Eye (tissue), 1 donor: ENCODE results near the gene HDLBP.
"Not testable (repeated sequence)": the region's sequence is repeated elsewhere in the genome, so short reads cannot be mapped to it uniquely, and the experiment has no call there.

Source experiments
- DNase-seq: peaks from one replicate; pipeline ENCODE4 v3.0.0-alpha.2; 2015

Gene HDLBP

DNA sequence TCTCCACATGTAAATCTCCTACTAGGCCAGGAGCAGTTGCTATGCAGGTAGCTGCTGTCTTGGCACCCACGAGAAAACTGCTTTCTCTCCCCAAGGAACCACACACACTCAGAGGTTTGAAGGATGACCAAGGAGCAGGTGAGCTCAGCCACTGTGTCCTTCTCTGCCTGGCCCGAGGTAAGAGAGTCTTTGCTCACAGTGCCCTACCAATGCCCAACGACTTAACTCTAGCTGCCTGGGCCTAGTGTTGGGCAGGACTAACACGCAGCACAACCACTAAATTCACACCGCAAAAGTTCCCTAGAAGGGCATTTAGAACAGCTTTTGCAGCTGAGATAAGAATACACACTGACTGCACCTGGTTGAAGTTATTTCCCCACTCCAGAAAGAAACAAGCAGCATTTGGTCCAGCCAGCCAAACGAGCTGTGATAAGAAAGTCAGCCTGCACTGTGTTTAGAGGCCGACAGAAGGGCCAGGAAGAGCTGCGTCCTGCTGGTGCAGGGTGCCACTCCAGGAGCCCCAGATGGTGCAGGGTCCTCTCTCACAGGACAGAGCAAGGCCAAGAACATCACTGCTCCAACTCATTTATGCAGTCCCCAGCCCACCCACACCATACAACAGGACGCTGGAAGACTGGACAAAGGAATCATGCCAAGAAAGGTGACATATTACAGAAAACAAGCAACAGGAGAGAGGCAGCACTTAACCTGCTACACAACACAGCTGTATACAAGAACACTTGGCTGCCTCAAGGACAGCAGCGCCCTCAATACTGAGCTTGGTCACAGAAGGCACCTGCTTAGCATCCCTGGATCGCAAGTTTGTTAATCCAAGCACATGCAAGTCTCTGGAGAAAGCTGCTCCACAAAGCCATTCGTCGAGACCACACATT is 12.5 kb downstream of the HDLBP start:
- DNase-seq: no peak

GRCh38 chr2:241302083-241302482 is 13.4 kb downstream of the HDLBP start:
- no peak for DNase-seq

- no peak for DNase-seq
Observed at GRCh38 chr2:241300000-241300399, 15.5 kb downstream of the HDLBP start.

GRCh38 chr2:241298673-241299072 is 16.8 kb downstream of the HDLBP start:
- no peak for DNase-seq

GRCh38 chr2:241296767-241297166 is 18.7 kb downstream of the HDLBP start:
- DNase-seq: no peak

- DNase-seq: no peak
Observed at GRCh38 chr2:241295326-241296095, 20.0 kb downstream of the HDLBP start.

DNA sequence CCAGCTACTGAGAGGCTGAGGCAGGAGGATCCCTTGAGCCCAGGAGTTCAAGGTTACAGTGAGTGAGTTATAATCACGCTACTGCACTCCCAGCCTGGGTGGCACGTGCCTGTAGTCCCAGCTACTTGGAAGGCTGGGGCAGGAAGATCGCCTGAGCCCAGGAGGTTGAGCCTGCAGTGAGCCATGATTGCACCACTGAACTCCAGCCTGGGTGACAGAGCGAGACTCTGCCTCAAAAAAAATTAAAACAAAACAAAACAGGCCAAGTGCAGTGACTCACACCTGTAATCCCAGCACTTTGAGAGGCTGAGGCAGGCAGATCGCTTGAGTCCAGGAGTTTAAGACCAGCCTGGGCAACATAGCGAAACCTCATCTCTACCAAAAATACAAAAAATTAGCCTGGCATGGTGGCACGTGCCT is 22.1 kb downstream of the HDLBP start:
- DNase-seq: not testable (repeated sequence)

DNA sequence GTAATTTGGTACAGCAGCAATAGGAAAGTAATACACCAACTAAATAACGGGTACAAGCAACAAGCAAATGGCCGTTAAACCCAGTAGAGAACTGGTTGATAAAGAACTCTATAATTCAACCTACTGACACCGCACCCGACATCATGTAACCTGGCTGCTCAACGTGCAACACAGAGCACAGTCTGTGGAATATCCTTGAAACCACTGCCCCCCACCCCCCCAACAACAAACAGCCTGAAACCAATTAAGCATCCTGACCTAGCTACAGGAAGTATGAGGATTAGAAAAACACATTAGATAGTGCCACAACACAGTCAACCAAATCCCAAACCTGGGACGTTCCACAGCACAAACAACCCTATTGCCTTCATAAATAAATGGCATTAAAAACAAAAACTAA is 23.5 kb downstream of the HDLBP start:
- no peak for DNase-seq

DNA sequence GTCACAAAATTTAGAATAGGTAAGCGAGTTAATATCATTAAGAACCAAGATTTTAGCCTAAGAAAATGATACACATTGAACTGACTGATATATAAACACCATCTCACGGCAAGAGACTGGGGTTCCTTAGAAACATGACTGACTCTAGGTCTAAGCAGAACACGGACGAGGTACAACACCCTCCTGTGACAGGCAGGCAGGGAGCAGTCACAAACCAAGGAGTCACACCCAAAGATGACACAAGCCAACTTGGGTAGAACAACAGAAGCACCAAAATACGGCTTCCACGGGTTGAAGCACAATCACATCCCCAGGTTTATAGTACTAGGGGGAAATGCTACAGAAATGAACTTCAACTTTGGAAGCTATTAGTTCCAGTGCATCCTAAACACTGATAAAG is 24.3 kb downstream of the HDLBP start:
- DNase-seq: no peak

DNA sequence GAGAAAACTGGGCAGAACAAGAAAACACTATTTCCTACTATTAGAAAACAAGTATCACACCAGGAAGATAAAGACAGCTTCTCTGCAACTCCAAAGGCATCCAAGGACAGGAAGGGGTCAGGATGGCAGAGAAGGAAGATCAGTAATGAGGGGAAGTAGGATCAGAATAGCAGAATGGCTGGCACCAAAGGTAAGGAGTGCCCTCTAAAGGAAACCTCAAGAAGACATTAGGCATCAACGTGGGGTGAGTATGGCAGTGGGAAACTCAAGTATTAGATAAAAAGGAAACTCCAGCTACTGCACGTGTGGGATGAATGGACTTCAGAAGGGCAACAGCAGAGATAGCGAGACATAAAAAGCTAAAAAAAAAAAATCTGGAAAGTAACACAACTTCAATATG is 25.9 kb downstream of the HDLBP start:
- no peak for DNase-seq

- no peak for DNase-seq
Observed at GRCh38 chr2:241289053-241289452, 26.4 kb downstream of the HDLBP start.

- no peak for DNase-seq
Observed at GRCh38 chr2:241288324-241288888, 27.1 kb downstream of the HDLBP start.

GRCh38 chr2:241286348-241287090 is 29.0 kb downstream of the HDLBP start:
- no peak for DNase-seq

DNA sequence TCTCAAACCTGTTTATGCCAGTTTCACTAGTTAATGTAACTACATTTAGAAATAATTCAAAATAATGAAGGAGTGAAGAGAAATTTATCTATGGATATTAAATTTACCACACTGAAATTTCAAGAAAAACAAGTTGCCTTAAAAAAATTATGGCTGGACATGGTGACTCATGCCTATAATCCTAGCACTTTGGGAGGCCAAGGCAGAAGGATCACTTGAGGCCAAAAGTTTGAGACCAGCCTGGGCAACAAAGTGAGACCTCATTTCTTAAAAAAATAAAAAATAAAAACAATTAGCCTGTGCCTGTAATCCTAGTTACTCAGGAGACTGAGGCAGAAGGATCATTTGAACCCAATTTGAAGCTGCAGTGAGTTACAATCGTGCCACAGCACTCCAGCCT is 29.9 kb downstream of the HDLBP start:
- no peak for DNase-seq

DNA sequence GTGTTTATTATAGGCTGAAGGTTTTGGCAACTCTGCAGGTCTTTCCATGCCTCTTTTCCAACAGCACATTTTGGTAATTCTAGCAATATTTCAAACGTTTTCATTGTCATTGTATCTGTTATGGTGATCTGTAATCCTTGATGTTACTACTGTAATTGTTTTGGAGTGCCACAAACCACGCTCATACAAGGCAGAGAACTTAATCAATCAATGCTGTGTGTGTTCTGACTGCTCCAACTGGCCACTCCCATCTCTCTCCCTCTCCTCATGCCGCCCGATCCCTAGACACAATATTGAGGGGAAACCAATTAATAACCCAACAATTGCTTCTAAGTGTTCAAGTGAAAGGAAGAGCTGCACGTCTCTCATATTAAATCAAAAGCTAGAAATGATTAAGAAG is 32.9 kb downstream of the HDLBP start:
- no peak for DNase-seq

DNA sequence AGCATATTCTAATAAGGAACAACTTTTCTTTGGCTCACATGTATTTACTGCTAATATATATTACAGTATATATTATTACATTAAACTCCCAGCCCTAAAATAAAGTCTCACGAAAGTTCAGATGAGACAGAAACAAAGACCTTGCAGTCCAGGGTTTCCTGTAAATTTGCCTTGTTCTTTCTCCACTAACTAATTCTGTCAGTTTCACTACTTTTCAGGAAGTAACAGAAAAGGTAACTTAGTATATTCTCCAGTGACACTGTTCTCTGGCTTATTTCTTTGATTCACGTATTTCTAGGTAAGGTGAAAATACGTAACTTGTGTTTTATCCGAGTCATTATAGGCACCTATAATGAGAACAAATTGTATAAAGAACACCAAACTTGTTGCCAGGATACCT is 35.2 kb downstream of the HDLBP start:
- no peak for DNase-seq

DNA sequence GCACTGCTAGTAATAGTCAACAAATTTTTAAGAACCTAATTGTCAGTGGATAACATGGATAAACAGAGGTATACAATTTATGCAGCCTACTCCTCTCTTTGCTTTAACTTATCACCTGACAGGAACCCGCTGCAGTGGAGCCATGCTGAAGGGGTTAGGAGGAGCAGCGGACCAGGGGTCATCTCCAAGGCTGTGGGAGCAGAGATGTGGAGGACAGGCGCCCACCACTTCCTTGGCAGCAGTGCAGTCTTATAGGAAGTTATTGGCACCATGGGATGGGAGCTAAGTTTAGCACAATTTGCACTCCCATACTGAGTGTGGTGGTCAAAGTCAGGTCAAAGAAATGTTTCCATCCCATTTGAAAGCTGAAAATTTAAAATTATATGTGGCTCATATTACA is 35.6 kb downstream of the HDLBP start:
- no peak for DNase-seq

DNA sequence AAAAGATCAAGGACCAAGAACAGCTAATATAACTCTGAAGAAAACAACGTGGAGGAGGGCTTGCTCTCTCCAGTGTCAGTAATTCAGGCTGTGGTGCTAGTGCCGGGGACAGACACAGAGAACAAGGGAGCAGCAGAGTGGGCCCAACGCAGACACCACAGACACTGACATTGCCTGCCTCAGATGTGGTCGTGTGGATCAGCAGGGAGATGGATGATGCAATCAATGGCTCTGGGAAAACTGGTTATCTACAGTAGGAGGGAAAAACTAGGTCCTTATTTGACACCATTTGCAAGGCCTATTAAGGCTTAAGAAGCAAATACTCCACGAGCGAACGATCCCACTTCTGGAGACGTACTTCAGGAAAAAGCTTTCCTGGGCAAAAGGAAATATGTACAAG is 36.1 kb downstream of the HDLBP start:
- DNase-seq: no peak

GRCh38 chr2:241278306-241278705 is 37.2 kb downstream of the HDLBP start:
- DNase-seq: not testable (repeated sequence)

- no peak for DNase-seq
Observed at GRCh38 chr2:241275910-241276309, 39.6 kb downstream of the HDLBP start.

- DNase-seq: no peak
Observed at GRCh38 chr2:241275504-241275903, 40.0 kb downstream of the HDLBP start.

DNA sequence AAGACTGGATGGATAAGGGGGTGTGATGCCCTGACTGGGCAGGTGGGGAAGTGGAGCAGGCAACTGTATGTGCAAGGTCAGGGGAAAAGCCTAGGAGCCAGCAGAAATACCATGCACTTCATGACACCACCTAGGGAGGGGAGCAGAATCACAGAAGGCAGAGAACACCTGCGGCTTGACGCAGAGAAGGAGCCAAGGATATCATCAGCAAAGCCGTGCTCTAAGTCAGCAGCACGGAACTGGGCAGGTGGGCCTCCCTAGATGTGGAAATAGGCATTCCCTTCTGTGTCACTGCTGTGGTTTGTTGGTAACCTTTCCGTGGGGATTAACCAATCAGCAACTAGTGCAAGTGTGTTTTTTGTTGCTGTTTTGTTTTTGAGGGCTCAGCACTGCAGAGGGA is 41.3 kb downstream of the HDLBP start:
- no peak for DNase-seq
